B cell (primary cell): ENCODE data around the gene CCDC63. TPM values are rescaled to one million over a fixed set of nuclear protein-coding genes. Genes with fewer than 3 reads are reported as not detected.

Experiments used
- ATAC-seq: fragments of 200-7000 bp; cut with Tn5 transposase; one replicate; pipeline ENCODE4 v1.10.0; 2021; ENCODE audit warnings: low read depth, mild to moderate bottlenecking, moderate number of reproducible peaks, moderate library complexity
- CTCF ChIA-PET: fragments of 350-600 bp; sonication (Branson Sonifier 250); formaldehyde crosslinking; loops from one replicate; lab custom pipeline; 2021; ENCODE audit warnings: antibody characterized with exemption, inconsistent platforms; lab: Charles Lee
- POLR2A ChIA-PET: fragments of 350-600 bp; sonication (Branson Sonifier 250); formaldehyde crosslinking; loops from one replicate; lab custom pipeline; 2021; ENCODE audit warnings: antibody characterized with exemption; lab: Charles Lee
- DNase-seq: peaks from one replicate; pipeline ENCODE4 v3.0.0; 2013
- H2AFZ ChIP-seq: 2 replicates; pipeline ENCODE4 v1.6.1; 2012; ENCODE audit warnings: mild to moderate bottlenecking, low read depth, low read length; ENCODE audit not compliant: insufficient read depth, poor library complexity, severe bottlenecking
- H3K27ac ChIP-seq, 2 donors: 1 replicate in 1 of 2; 2 replicates in 1 of 2; pipeline ENCODE4 v1.5.1; 2012 to 2013; ENCODE audit warnings: low read length in 2 of 2, mild to moderate bottlenecking in 2 of 2, moderate library complexity in 1 of 2
- H3K27me3 ChIP-seq, 4 experiments: fragments of 200-600 bp in 1 of 4; sonication (generic) in 1 of 4; replicated peaks in 1 of 4; 1 replicate in 2 of 4; 2 replicates in 2 of 4; pipeline versions ENCODE4 v1.6.1 to v1.7.0; 2013 to 2016; ENCODE audit warnings: low read length in 3 of 4, mild to moderate bottlenecking in 2 of 4, mixed read lengths in 1 of 4, moderate library complexity in 1 of 4; ENCODE audit not compliant: insufficient read depth in 4 of 4, control insufficient read depth in 3 of 4; ENCODE audit errors: control extremely low read depth in 1 of 4
- H3K36me3 ChIP-seq, 2 experiments: replicated peaks in 1 of 2; 1 replicate in 1 of 2; 2 replicates in 1 of 2; pipeline versions ENCODE4 v1.6.1 to v1.7.1; 2013; ENCODE audit warnings: low read length in 1 of 2; ENCODE audit not compliant: insufficient read depth in 2 of 2, control insufficient read depth in 1 of 2; ENCODE audit errors: control extremely low read depth in 1 of 2, extremely low read depth in 1 of 2
- H3K4me1 ChIP-seq, 2 donors: fragments of 200-600 bp in 1 of 2; sonication (generic) in 1 of 2; 1 replicate in 1 of 2; 2 replicates in 1 of 2; pipeline versions ENCODE4 v1.5.1 to v1.6.1; 2013 to 2017; ENCODE audit warnings: low read length in 2 of 2; ENCODE audit not compliant: control insufficient read depth in 2 of 2, insufficient read depth in 2 of 2
- H3K4me2 ChIP-seq: replicated peaks from 2 replicates; pipeline ENCODE3; 2012; ENCODE audit warnings: mild to moderate bottlenecking, low read depth, low read length; ENCODE audit not compliant: poor library complexity, severe bottlenecking
- H3K4me3 ChIP-seq, 5 experiments: fragments of 200-600 bp in 1 of 5; sonication (generic) in 1 of 5; 1 replicate in 3 of 5; 2 replicates in 2 of 5; pipeline versions ENCODE4 v1.5.1 to v1.7.0; 2011 to 2016; ENCODE audit warnings: low read length in 4 of 5, mild to moderate bottlenecking in 4 of 5, low read depth in 2 of 5, control low read depth in 1 of 5, moderate library complexity in 1 of 5; ENCODE audit not compliant: insufficient read depth in 1 of 5; ENCODE audit errors: control extremely low read depth in 1 of 5, extremely low read depth in 1 of 5
- H3K79me2 ChIP-seq: fragments of 200-600 bp; sonication (generic); one replicate; pipeline ENCODE4 v1.6.0; 2016; ENCODE audit warnings: low read length; ENCODE audit not compliant: control insufficient read depth, insufficient read depth
- H3K9ac ChIP-seq: fragments of 200-600 bp; sonication (generic); 2 replicates; pipeline ENCODE4 v1.6.1; 2017; ENCODE audit warnings: mild to moderate bottlenecking, low read length, moderate library complexity
- H3K9me3 ChIP-seq, 3 donors: one replicate each; pipeline versions ENCODE4 v1.6.1 to v1.7.1; 2013; ENCODE audit warnings: low read length in 2 of 3; ENCODE audit not compliant: control insufficient read depth in 2 of 3, insufficient read depth in 1 of 3; ENCODE audit errors: control extremely low read depth in 1 of 3
- H4K20me1 ChIP-seq: 2 replicates; pipeline ENCODE4 v1.6.0; 2012; ENCODE audit warnings: mild to moderate bottlenecking, low read length; ENCODE audit not compliant: insufficient read depth, control insufficient read depth, poor library complexity, severe bottlenecking
- H3K27ac Mint-ChIP-seq: one replicate; pipeline ENCODE4 v1.8.0; 2021; ENCODE audit warnings: mixed read lengths
- H3K27me3 Mint-ChIP-seq: one replicate; pipeline ENCODE4 v1.8.0; 2021; ENCODE audit warnings: mixed read lengths
- H3K4me1 Mint-ChIP-seq: one replicate; pipeline ENCODE4 v1.8.0; 2021; ENCODE audit warnings: mixed read lengths
- H3K4me3 Mint-ChIP-seq: one replicate; pipeline ENCODE4 v1.8.0; 2021; ENCODE audit warnings: mixed read lengths
- H3K9me3 Mint-ChIP-seq: one replicate; pipeline ENCODE4 v1.8.0; 2022; ENCODE audit warnings: mixed read lengths; ENCODE audit not compliant: insufficient read depth
- CTCF ChIP-seq: fragments of 200-600 bp; IDR thresholded peaks from one replicate; pipeline ENCODE4 v1.8.0; 2022; ENCODE audit warnings: antibody characterized with exemption, mild to moderate bottlenecking
- EZH2 ChIP-seq: IDR thresholded peaks from 2 replicates; pipeline ENCODE4 v1.6.1; 2012; ENCODE audit warnings: borderline replicate concordance, low read depth, mild to moderate bottlenecking, moderate library complexity, low read length; ENCODE audit not compliant: insufficient read depth, poor library complexity, severe bottlenecking
- WGBS: methylation state at CpG from one replicate; pipeline ENCODE4 v1.1.5; 2013; ENCODE audit warnings: missing lambda C conversion rate; ENCODE audit not compliant: insufficient coverage; 5-methylcytosine and 5-hydroxymethylcytosine counted together
- intact Hi-C: fragments of 100-400 bp; cut with micrococcal nuclease; formaldehyde crosslinking; loops from one replicate; pipeline ENCODE4 v1.10.0; 2022
- polyA plus RNA-seq: library from polyadenylated mRNA; depleted of rRNA; stranded (reverse); fragments of >200 nt; gene quantifications from 2 replicates; pipeline ENCODE4 v1.2.3, GENCODE V29; 2012
- total RNA-seq, 2 donors: library from RNA; stranded (reverse); fragments of 120-200 nt in 1 of 2; gene quantifications; 1 replicate in 1 of 2; 2 replicates in 1 of 2; pipeline versions ENCODE4 v1.2.3 to v1.2.4, GENCODE V29; 2013 to 2022

The CCDC63 gene
- total and polyA plus RNA-seq, 2 donors (not counting 1 experiment from before 2014, with no cell fraction given): not detected

- intact Hi-C loops: no loop called here
- ATAC-seq (no peak), DNase-seq (no peak)
- H3K4me1 ChIP-seq: peaks cover 13 to 20% of the 10 kb centered on the region in 2 donors
- TF ChIP-seq CTCF: no peak
- no peak for TF ChIP-seq EZH2
- H3K9me3 ChIP-seq: peaks cover 0 to 3% (median 0%) of the 10 kb centered on the region in 3 donors
- no peaks in the 10 kb centered on the region for H3K36me3 ChIP-seq
- Mint-ChIP-seq H3K9me3 (no peaks in the 10 kb centered on the region), H3K4me3 (no peak overlapping the region), H3K27me3 (no peaks in the 10 kb centered on the region), H3K27ac (no peak overlapping the region), H3K4me1 (peaks cover 23% of the 10 kb centered on the region)
- no peak overlapping the region for H3K27ac ChIP-seq
- WGBS: 100% methylated on average over 4 of the region's 4 CpGs
- ChIA-PET CTCF (interaction anchor here (0.7 to 3.1 kb wide), 3 partner anchors 12 to 30 kb away, joined by 4 to 22 read pairs (median 8); no protein-coding TSS in a partner anchor), POLR2A (no interaction called here)
- H3K79me2 ChIP-seq: no peaks in the 10 kb centered on the region
- H3K9ac ChIP-seq: no peak overlapping the region
- H4K20me1 ChIP-seq: no peaks in the 10 kb centered on the region
- peak overlapping the region; percentile 17 for H2AFZ ChIP-seq
- no peak overlapping the region for H3K4me2 ChIP-seq
- no peaks in the 10 kb centered on the region for H3K27me3 ChIP-seq
- no peak overlapping the region for H3K4me3 ChIP-seq
Observed at GRCh38 chr12:110906985-110907384, 60.2 kb downstream of the CCDC63 start.

GRCh38 chr12:110907583-110907982 lies 60.8 kb downstream of the CCDC63 start:
- Histone ChIP-seq H3K4me3 (no peak overlapping the region), H3K4me1 (peaks cover 17 to 26% of the 10 kb centered on the region in 2 donors), H3K27ac (no peak overlapping the region), H3K9me3 (peaks cover 0 to 3% (median 0%) of the 10 kb centered on the region in 3 donors), H2AFZ (no peak overlapping the region), H4K20me1 (no peaks in the 10 kb centered on the region), H3K36me3 (no peaks in the 10 kb centered on the region), H3K79me2 (no peaks in the 10 kb centered on the region), H3K4me2 (no peak overlapping the region), H3K9ac (no peak overlapping the region), H3K27me3 (no peaks in the 10 kb centered on the region)
- no peak overlapping the region for H3K4me3 Mint-ChIP-seq
- POLR2A ChIA-PET: no interaction called here
- peaks cover 27% of the 10 kb centered on the region for H3K4me1 Mint-ChIP-seq
- 89% methylated on average over 8 of the region's 8 CpGs for WGBS
- no peaks in the 10 kb centered on the region for H3K27me3 Mint-ChIP-seq
- H3K9me3 Mint-ChIP-seq: no peaks in the 10 kb centered on the region
- TF ChIP-seq CTCF (no peak), EZH2 (no peak)
- H3K27ac Mint-ChIP-seq: peak overlapping the region; percentile 5
- DNase-seq (peak; percentile 22), ATAC-seq (no peak)
- intact Hi-C loops: no loop called here
- CTCF ChIA-PET: interaction anchor here (2.3 to 3.1 kb wide), 2 partner anchors 13 to 30 kb away, joined by 8 to 22 read pairs; no protein-coding TSS in a partner anchor
